ENCODE measurements around the gene MACROH2A2. TPM values are rescaled to one million over a fixed set of nuclear protein-coding genes. Genes with fewer than 3 reads are reported as not detected.
"Not testable (repeated sequence)": the region's sequence is repeated elsewhere in the genome, so short reads cannot be mapped to it uniquely, and the experiment has no call there.

The MACROH2A2 gene
- total RNA-seq, 2 experiments from 2014 or later: 4.1 to 4.8 TPM

GRCh38 chr10:70147259-70147625, 94.6 kb downstream of the MACROH2A2 start:
- no peak for DNase-seq
- peak overlapping the region; percentile 85 for H3K27ac Mint-ChIP-seq
- CTCF ChIA-PET: interaction anchor here (0.6 to 4.4 kb wide), 23 partner anchors 8 to 217 kb away, joined by 3 to 59 read pairs (median 10); partner anchors contain the start of genes AIFM2, PPA1 and SAR1A
- no peaks in the 10 kb centered on the region for H3K9me3 Mint-ChIP-seq
- H3K36me3 Mint-ChIP-seq: peaks cover 23% of the 10 kb centered on the region
- no peaks in the 10 kb centered on the region for H3K27me3 Mint-ChIP-seq
- H3K4me3 Mint-ChIP-seq: peak overlapping the region; percentile 73
- POLR2A ChIA-PET: interaction anchor here (0.8 to 3.2 kb wide), 4 partner anchors 16 to 208 kb away, joined by 3 to 50 read pairs (median 16); partner anchors contain the start of genes PPA1 and SAR1A
- H3K4me1 Mint-ChIP-seq (ENCODE audit: low read depth): peaks cover 21% of the 10 kb centered on the region
- intact Hi-C loops (cut with micrococcal nuclease): loop anchor here (5.0 kb wide), 1 partner anchor 60 kb away; no protein-coding TSS in a partner anchor

- intact Hi-C loops (cut with micrococcal nuclease): loop anchor here (5.0 kb wide), 1 partner anchor 59 kb away; no protein-coding TSS in a partner anchor
- POLR2A ChIA-PET: no interaction called here
- Mint-ChIP-seq H3K4me1 (ENCODE audit: low read depth) (peaks cover 15% of the 10 kb centered on the region), H3K9me3 (no peaks in the 10 kb centered on the region), H3K36me3 (peaks cover 35% of the 10 kb centered on the region), H3K27me3 (no peaks in the 10 kb centered on the region), H3K27ac (peak overlapping the region; percentile 38), H3K4me3 (no peak overlapping the region)
- DNase-seq: no peak
- CTCF ChIA-PET: interaction anchor here (1.2 to 4.4 kb wide), 3 partner anchors 21 to 73 kb away, joined by 4 to 55 read pairs (median 4); partner anchors contain the start of gene SAR1A
Observed at GRCh38 chr10:70148516-70148915, 95.9 kb downstream of the MACROH2A2 start.

DNA sequence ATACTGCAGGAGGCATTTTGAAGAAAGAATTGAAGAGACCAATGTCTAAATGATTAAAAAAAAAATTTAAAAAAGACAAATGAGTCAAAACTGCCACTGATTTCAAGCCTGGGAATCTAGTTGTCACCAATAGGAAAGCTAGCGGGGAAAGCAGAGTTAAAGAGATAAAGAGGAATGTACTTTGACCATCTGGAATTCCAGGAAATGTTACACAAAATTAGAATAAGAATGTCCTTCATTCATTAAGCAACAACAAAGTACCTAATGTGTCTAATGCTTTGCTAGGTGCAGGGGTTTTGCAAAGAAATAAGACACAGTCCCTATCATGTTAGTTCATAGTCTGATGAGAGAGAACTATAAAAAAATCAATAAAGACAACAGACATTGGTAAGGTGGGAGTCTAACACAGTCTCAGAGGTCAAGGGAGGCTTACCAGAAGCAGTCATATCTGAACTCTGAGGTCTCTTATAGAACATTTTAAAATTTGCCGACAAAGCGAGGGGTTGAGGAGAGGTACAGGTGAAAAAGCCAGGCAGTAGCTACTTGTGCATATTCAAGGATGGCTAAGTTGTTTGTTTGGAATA, 102.7 kb downstream of the MACROH2A2 start:
- H3K36me3 Mint-ChIP-seq: peaks cover 69% of the 10 kb centered on the region
- intact Hi-C loops (cut with micrococcal nuclease): no loop called here
- H3K27me3 Mint-ChIP-seq: no peaks in the 10 kb centered on the region
- ChIA-PET CTCF (interaction anchor here (1.4 to 2.0 kb wide), 2 partner anchors 9 to 224 kb away, joined by 3 to 9 read pairs; partner anchors contain the start of gene TYSND1), POLR2A (no interaction called here)
- H3K4me3 Mint-ChIP-seq: no peak overlapping the region
- H3K4me1 Mint-ChIP-seq (ENCODE audit: low read depth): peaks cover 20% of the 10 kb centered on the region
- no peaks in the 10 kb centered on the region for H3K9me3 Mint-ChIP-seq
- no peak for DNase-seq
- H3K27ac Mint-ChIP-seq: peak overlapping the region; percentile 36

GRCh38 chr10:70158113-70158512, 105.5 kb downstream of the MACROH2A2 start:
- Mint-ChIP-seq H3K27ac (no peak overlapping the region), H3K9me3 (no peaks in the 10 kb centered on the region), H3K4me1 (ENCODE audit: low read depth) (peaks cover 42% of the 10 kb centered on the region), H3K4me3 (no peak overlapping the region), H3K36me3 (peaks cover 65% of the 10 kb centered on the region), H3K27me3 (no peaks in the 10 kb centered on the region)
- DNase-seq: no peak
- POLR2A ChIA-PET: interaction anchor here (0.7 kb wide), 1 partner anchor 13 kb away, joined by 3 read pairs; no protein-coding TSS in a partner anchor
- intact Hi-C loops (cut with micrococcal nuclease): no loop called here
- CTCF ChIA-PET: interaction anchor here (1.8 kb wide), 1 partner anchor 11 kb away, joined by 10 read pairs; the partner anchor contains the start of gene TYSND1

- peaks cover 60% of the 10 kb centered on the region for H3K36me3 Mint-ChIP-seq
- H3K9me3 Mint-ChIP-seq; intact Hi-C loops (cut with micrococcal nuclease); H3K27me3 Mint-ChIP-seq; H3K27ac Mint-ChIP-seq; DNase-seq; H3K4me3 Mint-ChIP-seq; POLR2A ChIA-PET: not testable (repeated sequence)
- CTCF ChIA-PET: interaction anchor here (0.7 to 1.8 kb wide), 2 partner anchors 12 to 205 kb away, joined by 5 to 10 read pairs; partner anchors contain the start of gene TYSND1
- H3K4me1 Mint-ChIP-seq (ENCODE audit: low read depth): peaks cover 54% of the 10 kb centered on the region
Observed at GRCh38 chr10:70159366-70159765, 106.7 kb downstream of the MACROH2A2 start.

DNA sequence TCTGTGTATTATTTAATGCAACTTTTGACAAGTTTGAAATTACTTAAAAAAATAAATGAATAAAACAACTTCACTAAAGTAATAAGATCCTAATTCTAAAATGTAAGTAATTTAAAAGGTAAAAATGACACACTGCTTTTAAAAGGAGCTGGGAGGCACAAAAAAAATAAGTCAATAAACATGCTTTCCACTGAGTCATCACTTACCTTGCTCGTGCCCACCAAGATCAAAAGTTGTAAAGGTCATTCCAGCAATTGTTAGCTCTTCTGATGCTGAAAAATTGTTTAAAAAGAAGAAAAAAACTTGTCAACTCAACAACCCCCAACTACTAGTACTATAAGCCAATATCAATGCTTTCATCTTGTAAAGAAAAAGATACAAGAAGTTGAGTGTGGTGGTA, 108.2 kb downstream of the MACROH2A2 start:
- intact Hi-C loops (cut with micrococcal nuclease): loop anchor here (5.0 kb wide), 3 partner anchors 42 to 112 kb away; no protein-coding TSS in a partner anchor
- peaks cover 56% of the 10 kb centered on the region for H3K36me3 Mint-ChIP-seq
- no peaks in the 10 kb centered on the region for H3K9me3 Mint-ChIP-seq
- ChIA-PET POLR2A (interaction anchor here (1.2 kb wide), 1 partner anchor 15 kb away, joined by 9 read pairs; the partner anchor contains the start of gene TYSND1), CTCF (interaction anchor here (0.6 to 2.0 kb wide), 2 partner anchors 14 to 320 kb away, joined by 3 to 17 read pairs; partner anchors contain the start of gene TYSND1)
- peak overlapping the region; percentile 57 for H3K27ac Mint-ChIP-seq
- H3K27me3 Mint-ChIP-seq: no peaks in the 10 kb centered on the region
- H3K4me1 Mint-ChIP-seq (ENCODE audit: low read depth): peaks cover 59% of the 10 kb centered on the region
- no peak for DNase-seq
- no peak overlapping the region for H3K4me3 Mint-ChIP-seq

Other genes starting within 250 kb of the MACROH2A2 start
- gene AIFM2, start 80.0 kb downstream of the MACROH2A2 start, total RNA-seq: 1 to 10 TPM; 5.3 to 7.1 TPM
- gene TYSND1, start 93.9 kb downstream of the MACROH2A2 start, total RNA-seq: 10 to 100 TPM; 10.9 to 12.1 TPM
- 10 to 100 TPM; 91.9 to 94.8 TPM for gene SAR1A, start 117.7 kb downstream of the MACROH2A2 start, total RNA-seq
- 100 to 1,000 TPM; 359 to 368 TPM for gene PPA1, start 180.6 kb downstream of the MACROH2A2 start, total RNA-seq
- under 1 TPM in 1 of 2 experiments, not detected in 1; 0.02 TPM for gene NPFFR1, start 231.2 kb downstream of the MACROH2A2 start, total RNA-seq